Activated T-cell treated with anti-CD3 and anti-CD28 coated beads, Interleukin-2, amount 50 U/mL, for 48 hours (primary cell): ENCODE data around the gene ZDHHC15.
A peak's percentile ranks its signal among the peaks of the same experiment; 100 is the strongest.
"Not testable (repeated sequence)": the region's sequence is repeated elsewhere in the genome, so short reads cannot be mapped to it uniquely, and the experiment has no call there.

Experiments
- DNase-seq, 2 experiments: peaks; one replicate each; pipeline ENCODE4 v3.0.0-alpha.2; 2020

Gene ZDHHC15

GRCh38 chrX:75522565-75523431 is at the start of gene ZDHHC15:
Gene ZDHHC15, minus strand, starts transcription at chrX:75523037. Its CDS starts 13 bp downstream, at chrX:75523024.
- peak; percentile 62 to 73 for DNase-seq

GRCh38 chrX:75560544-75560943 is 37.7 kb upstream of the ZDHHC15 start:
- DNase-seq, result not testable (repeated sequence)

- DNase-seq, result no peak
Observed at GRCh38 chrX:75547783-75548182, 24.9 kb upstream of the ZDHHC15 start.

- no peak for DNase-seq
Observed at GRCh38 chrX:75546724-75547511, 24.1 kb upstream of the ZDHHC15 start.

- no peak for DNase-seq
Observed at GRCh38 chrX:75544786-75545185, 21.9 kb upstream of the ZDHHC15 start.

GRCh38 chrX:75483933-75484332 is 38.9 kb downstream of the ZDHHC15 start:
- no peak for DNase-seq

GRCh38 chrX:75461780-75462179 is 61.1 kb downstream of the ZDHHC15 start:
- not testable (repeated sequence) for DNase-seq

GRCh38 chrX:75421688-75422230 is 101.1 kb downstream of the ZDHHC15 start:
- DNase-seq, result no peak

GRCh38 chrX:75407153-75407552 is 115.7 kb downstream of the ZDHHC15 start:
- DNase-seq, result not testable (repeated sequence)

- no peak for DNase-seq
Observed at GRCh38 chrX:75390470-75390869, 132.4 kb downstream of the ZDHHC15 start.

- no peak for DNase-seq
Observed at GRCh38 chrX:75369721-75370120, 153.1 kb downstream of the ZDHHC15 start.

GRCh38 chrX:75366861-75367260 is 156.0 kb downstream of the ZDHHC15 start:
- DNase-seq, result no peak

GRCh38 chrX:75365243-75365975 is 157.4 kb downstream of the ZDHHC15 start:
- no peak for DNase-seq

- DNase-seq, result no peak
Observed at GRCh38 chrX:75361788-75362187, 161.0 kb downstream of the ZDHHC15 start.

- DNase-seq, result not testable (repeated sequence)
Observed at GRCh38 chrX:75348601-75349000, 174.2 kb downstream of the ZDHHC15 start.

- DNase-seq, result no peak
Observed at GRCh38 chrX:75337525-75337924, 185.3 kb downstream of the ZDHHC15 start.

GRCh38 chrX:75335127-75335458 is 187.7 kb downstream of the ZDHHC15 start:
- DNase-seq, result no peak

- DNase-seq, result not testable (repeated sequence)
Observed at GRCh38 chrX:75334407-75335126, 188.3 kb downstream of the ZDHHC15 start.

GRCh38 chrX:75327607-75328006 is 195.2 kb downstream of the ZDHHC15 start:
- DNase-seq, result no peak
